ENCODE data around the gene GLS2. TPM values are rescaled to one million over a fixed set of nuclear protein-coding genes. Genes with fewer than 3 reads are reported as not detected.

GLS2 gene
- total RNA-seq, 1 experiment from 2014 or later = 14.8 TPM

GRCh38 chr12:56468216-56469006 lies 19.6 kb downstream of the GLS2 start, which contains the start of gene SPRYD4 (continued):
- TF ChIP-seq ZNF263 (CRISPR knock-in tag; IDR thresholded peaks at IDR 0.05; ENCODE audit: low read depth) (no peak), FOXP4 (CRISPR knock-in tag; IDR thresholded peaks at IDR 0.05) (peak; percentile 92), MYBL2 (CRISPR knock-in tag; IDR thresholded peaks at IDR 0.05) (peak; percentile 85; the same call in 1 of the 2 replicates)

- CTCF ChIA-PET = interaction anchor here (0.5 to 5.5 kb wide), 12 partner anchors 8 to 273 kb away, joined by 3 to 59 read pairs (median 7); partner anchors contain the start of genes CNPY2, MIP, SMARCC2 and STAT2
- Mint-ChIP-seq H3K4me3 (no peak overlapping the region), H3K27me3 (ENCODE audit: low read depth) (peaks cover 5% of the 10 kb centered on the region), H3K9me3 (no peaks in the 10 kb centered on the region), H3K4me1 (peaks cover 17% of the 10 kb centered on the region), H3K36me3 (no peaks in the 10 kb centered on the region), H3K27ac (no peak overlapping the region; the same call in 1 of the 2 replicates)
- peak; percentile 79 for ATAC-seq
- POLR2A ChIA-PET = interaction anchor here (0.6 to 1.4 kb wide), 2 partner anchors 103 to 105 kb away, joined by 4 read pairs; partner anchors contain the start of gene STAT2
- DNase-seq (ENCODE audit: low spot score) = peak; percentile 33
- TF ChIP-seq ESRRA (CRISPR knock-in tag; IDR thresholded peaks at IDR 0.05; ENCODE audit: borderline replicate concordance) = no peak
- TF ChIP-seq ZNF281 (CRISPR knock-in tag; IDR thresholded peaks at IDR 0.05) = no peak
- no peak for TF ChIP-seq ZNF532 (CRISPR knock-in tag; IDR thresholded peaks at IDR 0.05; ENCODE audit: borderline replicate concordance)
- TF ChIP-seq ZBTB21 (CRISPR knock-in tag; IDR thresholded peaks at IDR 0.05; ENCODE audit: borderline replicate concordance) = no peak
- no peak for TF ChIP-seq ATF3 (CRISPR knock-in tag; conservative IDR thresholded peaks at IDR 0.05)
- TF ChIP-seq MXD4 (CRISPR knock-in tag; IDR thresholded peaks at IDR 0.05; ENCODE audit: borderline replicate concordance) = no peak
- TF ChIP-seq SP1 (CRISPR knock-in tag; conservative IDR thresholded peaks at IDR 0.05) = no peak
- no peak for TF ChIP-seq KAT7 (CRISPR knock-in tag; IDR thresholded peaks at IDR 0.05; ENCODE audit: borderline replicate concordance)
Observed at GRCh38 chr12:56462565-56462964, 25.4 kb downstream of the GLS2 start.
